HEK293 (cell line): ENCODE results near the gene PTTG1.

Experiments used
- CTCF ChIA-PET: fragments of 350-600 bp; formaldehyde crosslinking; extraction: SDS; loops from one replicate; lab custom pipeline; 2021; ENCODE audit warnings: antibody characterized with exemption; lab: Yijun Ruan, JAX
- POLR2A ChIA-PET: fragments of 300-600 bp; formaldehyde crosslinking; extraction: SDS; loops from one replicate; lab custom pipeline; 2020; ENCODE audit warnings: antibody characterized with exemption, inconsistent platforms; lab: Yijun Ruan, JAX
- H3K27ac ChIP-seq: fragments of 200-500 bp; sonication (Bioruptor generic); 2 replicates; pipeline ENCODE4 v1.5.1; 2014; ENCODE audit warnings: low read depth, low read length, control low read depth, inconsistent platforms; ENCODE audit errors: extremely low read depth
- H3K36me3 ChIP-seq, 2 experiments: fragments of 200-500 bp in 1 of 2; sonication (Bioruptor generic) in 1 of 2; 1 replicate in 1 of 2; 2 replicates in 1 of 2; pipeline ENCODE4 v1.5.1; 2014 to 2017; ENCODE audit warnings: inconsistent platforms in 2 of 2, low read length in 2 of 2; ENCODE audit not compliant: control insufficient read depth in 2 of 2, insufficient read depth in 1 of 2
- H3K4me1 ChIP-seq: fragments of 200-500 bp; sonication (Bioruptor generic); 2 replicates; pipeline ENCODE4 v1.5.1; 2014; ENCODE audit warnings: mild to moderate bottlenecking, low read length, inconsistent platforms; ENCODE audit not compliant: control insufficient read depth, insufficient read depth
- H3K4me3 ChIP-seq: 2 replicates; pipeline ENCODE4 v1.5.1; 2011; ENCODE audit warnings: low read depth, mild to moderate bottlenecking, control low read depth, low read length, moderate library complexity
- H3K9me3 ChIP-seq: fragments of 200-500 bp; sonication (Bioruptor generic); 2 replicates; pipeline ENCODE4 v1.5.1; 2014; ENCODE audit warnings: low read depth, low read length, inconsistent platforms; ENCODE audit not compliant: control insufficient read depth, insufficient read depth
- MZF1 ChIP-seq: fragments of 450-650 bp; formaldehyde crosslinking; IDR thresholded peaks from 2 replicates; pipeline ENCODE4 v1.5.1; 2017; ENCODE audit warnings: missing biosample characterization, missing genetic modification characterization, borderline replicate concordance
- OVOL3 ChIP-seq: fragments of 450-650 bp; formaldehyde crosslinking; IDR thresholded peaks from 2 replicates; pipeline ENCODE4 v1.5.1; 2016; ENCODE audit warnings: missing biosample characterization, missing genetic modification characterization
- RBAK ChIP-seq: fragments of 450-650 bp; formaldehyde crosslinking; IDR thresholded peaks from 2 replicates; pipeline ENCODE4 v1.5.1; 2016; ENCODE audit warnings: missing biosample characterization, missing genetic modification characterization
- SP3 ChIP-seq: fragments of 450-650 bp; formaldehyde crosslinking; IDR thresholded peaks from 2 replicates; pipeline ENCODE4 v1.5.1; 2016; ENCODE audit warnings: missing biosample characterization, missing genetic modification characterization
- WT1 ChIP-seq: fragments of 450-650 bp; formaldehyde crosslinking; IDR thresholded peaks from 2 replicates; pipeline ENCODE4 v1.5.1; 2016; ENCODE audit warnings: missing biosample characterization, missing genetic modification characterization
- ZBTB17 ChIP-seq: fragments of 450-650 bp; formaldehyde crosslinking; IDR thresholded peaks from 2 replicates; pipeline ENCODE4 v1.5.1; 2016; ENCODE audit warnings: missing biosample characterization, missing genetic modification characterization
- ZFHX2 ChIP-seq: fragments of 450-650 bp; formaldehyde crosslinking; conservative IDR thresholded peaks from 2 replicates; pipeline ENCODE4 v1.5.1; 2016; ENCODE audit warnings: missing biosample characterization, missing genetic modification characterization
- ZFP41 ChIP-seq: fragments of 450-650 bp; formaldehyde crosslinking; IDR thresholded peaks from 2 replicates; pipeline ENCODE4 v1.5.1; 2016; ENCODE audit warnings: missing biosample characterization, missing genetic modification characterization, borderline replicate concordance
- ZNF175 ChIP-seq: fragments of 450-650 bp; formaldehyde crosslinking; IDR thresholded peaks from 2 replicates; pipeline ENCODE4 v1.5.1; 2016; ENCODE audit warnings: missing biosample characterization, missing genetic modification characterization
- ZNF2 ChIP-seq: fragments of 450-650 bp; formaldehyde crosslinking; IDR thresholded peaks from 2 replicates; pipeline ENCODE4 v1.5.1; 2016; ENCODE audit warnings: missing biosample characterization, missing genetic modification characterization
- ZNF366 ChIP-seq: fragments of 450-650 bp; formaldehyde crosslinking; conservative IDR thresholded peaks from 2 replicates; pipeline ENCODE4 v1.5.1; 2016; ENCODE audit warnings: missing biosample characterization, missing genetic modification characterization
- ZNF610 ChIP-seq: fragments of 450-650 bp; formaldehyde crosslinking; IDR thresholded peaks from 2 replicates; pipeline ENCODE4 v1.5.1; 2016; ENCODE audit warnings: missing biosample characterization, missing genetic modification characterization, borderline replicate concordance
- ZNF623 ChIP-seq: fragments of 450-650 bp; formaldehyde crosslinking; IDR thresholded peaks from 2 replicates; pipeline ENCODE4 v1.5.1; 2016; ENCODE audit warnings: missing biosample characterization, missing genetic modification characterization
- ZNF658 ChIP-seq: fragments of 450-650 bp; formaldehyde crosslinking; IDR thresholded peaks from 2 replicates; pipeline ENCODE4; 2016; ENCODE audit warnings: missing biosample characterization, missing genetic modification characterization
- ZNF664 ChIP-seq: fragments of 450-650 bp; formaldehyde crosslinking; IDR thresholded peaks from 2 replicates; pipeline ENCODE4 v1.5.1; 2016; ENCODE audit warnings: missing biosample characterization, missing genetic modification characterization
- ZNF768 ChIP-seq: fragments of 450-650 bp; formaldehyde crosslinking; IDR thresholded peaks from 2 replicates; pipeline ENCODE4 v1.5.1; 2018; ENCODE audit warnings: missing biosample characterization, mild to moderate bottlenecking, missing genetic modification characterization
- TF ChIP-seq, protein P1 (sequence below): sonication (generic); formaldehyde crosslinking; IDR thresholded peaks from 2 replicates; pipeline ENCODE4 v1.8.1; 2022; ENCODE audit warnings: mild to moderate bottlenecking, moderate library complexity, missing genetic modification reagents
- TF ChIP-seq, protein P2 (sequence below): fragments of 450-650 bp; formaldehyde crosslinking; IDR thresholded peaks from 2 replicates; pipeline ENCODE4 v1.5.1; 2016; ENCODE audit warnings: missing biosample characterization, missing genetic modification characterization, borderline replicate concordance
- TF ChIP-seq, protein P3 (sequence below): fragments of 450-650 bp; formaldehyde crosslinking; conservative IDR thresholded peaks from 2 replicates; pipeline ENCODE4 v1.5.1; 2016; ENCODE audit warnings: low read depth, missing biosample characterization, missing genetic modification characterization
- TF ChIP-seq, protein P4 (sequence below): fragments of 450-650 bp; formaldehyde crosslinking; IDR thresholded peaks from 2 replicates; pipeline ENCODE4 v1.5.1; 2016; ENCODE audit warnings: missing biosample characterization, missing genetic modification characterization
- TF ChIP-seq, protein P5 (sequence below): fragments of 450-650 bp; formaldehyde crosslinking; IDR thresholded peaks from 2 replicates; pipeline ENCODE4 v1.5.1; 2017; ENCODE audit warnings: missing biosample characterization, missing genetic modification characterization
- TF ChIP-seq, protein P6 (sequence below): fragments of 450-650 bp; formaldehyde crosslinking; IDR thresholded peaks from 2 replicates; pipeline ENCODE4 v1.5.1; 2017; ENCODE audit warnings: missing biosample characterization, mild to moderate bottlenecking, missing genetic modification characterization, moderate library complexity

PTTG1 gene

DNA sequence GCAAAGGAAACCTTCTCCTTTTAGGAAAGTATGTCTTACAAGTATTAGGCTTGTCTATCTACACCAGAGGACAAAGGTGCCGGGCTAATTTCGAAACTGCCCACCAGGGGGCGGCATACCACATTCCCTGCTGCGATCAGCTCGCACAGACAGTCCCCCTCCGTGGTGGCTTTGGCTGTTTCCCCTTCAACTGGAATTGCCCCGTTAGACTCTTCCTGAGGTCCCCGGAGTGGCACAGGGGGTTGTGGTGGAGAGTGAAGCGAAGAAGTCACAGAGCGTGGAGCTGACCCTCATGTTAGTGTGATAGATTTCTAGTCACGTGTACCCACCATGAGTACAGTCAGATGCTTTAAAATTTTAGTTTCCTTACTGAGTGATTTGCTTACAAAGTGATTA lies 17.5 kb downstream of the PTTG1 start (continued):
- TF ChIP-seq ZNF658 (tag by site-specific recombination), result no peak
- TF ChIP-seq ZNF664 (tag by site-specific recombination), result no peak
- no peak for TF ChIP-seq ZFP41 (tag by site-specific recombination)
- TF ChIP-seq ZNF623, result no peak
- no peak for TF ChIP-seq ZNF2 (tag by site-specific recombination)
- no peak for TF ChIP-seq ZBTB17 (tag by site-specific recombination)
- TF ChIP-seq ZNF175 (tag by site-specific recombination), result no peak
- no peak for TF ChIP-seq ZFHX2 (tag by site-specific recombination)
- peak; percentile 90 for TF ChIP-seq MZF1 (tag by site-specific recombination)
- TF ChIP-seq, protein P1, sequence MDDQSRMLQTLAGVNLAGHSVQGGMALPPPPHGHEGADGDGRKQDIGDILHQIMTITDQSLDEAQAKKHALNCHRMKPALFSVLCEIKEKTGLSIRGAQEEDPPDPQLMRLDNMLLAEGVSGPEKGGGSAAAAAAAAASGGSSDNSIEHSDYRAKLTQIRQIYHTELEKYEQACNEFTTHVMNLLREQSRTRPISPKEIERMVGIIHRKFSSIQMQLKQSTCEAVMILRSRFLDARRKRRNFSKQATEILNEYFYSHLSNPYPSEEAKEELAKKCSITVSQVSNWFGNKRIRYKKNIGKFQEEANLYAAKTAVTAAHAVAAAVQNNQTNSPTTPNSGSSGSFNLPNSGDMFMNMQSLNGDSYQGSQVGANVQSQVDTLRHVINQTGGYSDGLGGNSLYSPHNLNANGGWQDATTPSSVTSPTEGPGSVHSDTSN (CRISPR knock-in tag), result 0 out of 2 replicates have a peak, but pooled peaks have one; percentile 5
- no peak for TF ChIP-seq ZNF366 (tag by site-specific recombination)
- TF ChIP-seq, protein P2, sequence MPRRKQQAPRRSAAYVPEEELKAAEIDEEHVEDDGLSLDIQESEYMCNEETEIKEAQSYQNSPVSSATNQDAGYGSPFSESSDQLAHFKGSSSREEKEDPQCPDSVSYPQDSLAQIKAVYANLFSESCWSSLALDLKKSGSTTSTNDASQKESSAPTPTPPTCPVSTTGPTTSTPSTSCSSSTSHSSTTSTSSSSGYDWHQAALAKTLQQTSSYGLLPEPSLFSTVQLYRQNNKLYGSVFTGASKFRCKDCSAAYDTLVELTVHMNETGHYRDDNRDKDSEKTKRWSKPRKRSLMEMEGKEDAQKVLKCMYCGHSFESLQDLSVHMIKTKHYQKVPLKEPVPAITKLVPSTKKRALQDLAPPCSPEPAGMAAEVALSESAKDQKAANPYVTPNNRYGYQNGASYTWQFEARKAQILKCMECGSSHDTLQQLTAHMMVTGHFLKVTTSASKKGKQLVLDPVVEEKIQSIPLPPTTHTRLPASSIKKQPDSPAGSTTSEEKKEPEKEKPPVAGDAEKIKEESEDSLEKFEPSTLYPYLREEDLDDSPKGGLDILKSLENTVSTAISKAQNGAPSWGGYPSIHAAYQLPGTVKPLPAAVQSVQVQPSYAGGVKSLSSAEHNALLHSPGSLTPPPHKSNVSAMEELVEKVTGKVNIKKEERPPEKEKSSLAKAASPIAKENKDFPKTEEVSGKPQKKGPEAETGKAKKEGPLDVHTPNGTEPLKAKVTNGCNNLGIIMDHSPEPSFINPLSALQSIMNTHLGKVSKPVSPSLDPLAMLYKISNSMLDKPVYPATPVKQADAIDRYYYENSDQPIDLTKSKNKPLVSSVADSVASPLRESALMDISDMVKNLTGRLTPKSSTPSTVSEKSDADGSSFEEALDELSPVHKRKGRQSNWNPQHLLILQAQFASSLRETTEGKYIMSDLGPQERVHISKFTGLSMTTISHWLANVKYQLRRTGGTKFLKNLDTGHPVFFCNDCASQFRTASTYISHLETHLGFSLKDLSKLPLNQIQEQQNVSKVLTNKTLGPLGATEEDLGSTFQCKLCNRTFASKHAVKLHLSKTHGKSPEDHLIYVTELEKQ (tag by site-specific recombination), result no peak
- TF ChIP-seq, protein P3, sequence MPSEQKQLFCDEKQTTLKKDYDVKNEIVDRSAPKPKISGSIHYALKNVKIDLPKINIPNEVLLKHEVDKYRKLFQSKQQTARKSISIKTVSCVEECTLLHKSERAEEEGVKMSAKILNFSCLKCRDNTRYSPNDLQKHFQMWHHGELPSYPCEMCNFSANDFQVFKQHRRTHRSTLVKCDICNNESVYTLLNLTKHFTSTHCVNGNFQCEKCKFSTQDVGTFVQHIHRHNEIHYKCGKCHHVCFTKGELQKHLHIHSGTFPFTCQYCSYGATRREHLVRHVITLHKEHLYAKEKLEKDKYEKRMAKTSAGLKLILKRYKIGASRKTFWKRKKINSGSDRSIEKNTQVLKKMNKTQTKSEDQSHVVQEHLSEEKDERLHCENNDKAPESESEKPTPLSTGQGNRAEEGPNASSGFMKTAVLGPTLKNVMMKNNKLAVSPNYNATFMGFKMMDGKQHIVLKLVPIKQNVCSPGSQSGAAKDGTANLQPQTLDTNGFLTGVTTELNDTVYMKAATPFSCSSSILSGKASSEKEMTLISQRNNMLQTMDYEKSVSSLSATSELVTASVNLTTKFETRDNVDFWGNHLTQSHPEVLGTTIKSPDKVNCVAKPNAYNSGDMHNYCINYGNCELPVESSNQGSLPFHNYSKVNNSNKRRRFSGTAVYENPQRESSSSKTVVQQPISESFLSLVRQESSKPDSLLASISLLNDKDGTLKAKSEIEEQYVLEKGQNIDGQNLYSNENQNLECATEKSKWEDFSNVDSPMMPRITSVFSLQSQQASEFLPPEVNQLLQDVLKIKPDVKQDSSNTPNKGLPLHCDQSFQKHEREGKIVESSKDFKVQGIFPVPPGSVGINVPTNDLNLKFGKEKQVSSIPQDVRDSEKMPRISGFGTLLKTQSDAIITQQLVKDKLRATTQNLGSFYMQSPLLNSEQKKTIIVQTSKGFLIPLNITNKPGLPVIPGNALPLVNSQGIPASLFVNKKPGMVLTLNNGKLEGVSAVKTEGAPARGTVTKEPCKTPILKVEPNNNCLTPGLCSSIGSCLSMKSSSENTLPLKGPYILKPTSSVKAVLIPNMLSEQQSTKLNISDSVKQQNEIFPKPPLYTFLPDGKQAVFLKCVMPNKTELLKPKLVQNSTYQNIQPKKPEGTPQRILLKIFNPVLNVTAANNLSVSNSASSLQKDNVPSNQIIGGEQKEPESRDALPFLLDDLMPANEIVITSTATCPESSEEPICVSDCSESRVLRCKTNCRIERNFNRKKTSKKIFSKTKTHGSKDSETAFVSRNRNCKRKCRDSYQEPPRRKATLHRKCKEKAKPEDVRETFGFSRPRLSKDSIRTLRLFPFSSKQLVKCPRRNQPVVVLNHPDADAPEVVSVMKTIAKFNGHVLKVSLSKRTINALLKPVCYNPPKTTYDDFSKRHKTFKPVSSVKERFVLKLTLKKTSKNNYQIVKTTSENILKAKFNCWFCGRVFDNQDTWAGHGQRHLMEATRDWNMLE, result no peak
- TF ChIP-seq OVOL3 (tag by site-specific recombination), result no peak
- TF ChIP-seq, protein P4, sequence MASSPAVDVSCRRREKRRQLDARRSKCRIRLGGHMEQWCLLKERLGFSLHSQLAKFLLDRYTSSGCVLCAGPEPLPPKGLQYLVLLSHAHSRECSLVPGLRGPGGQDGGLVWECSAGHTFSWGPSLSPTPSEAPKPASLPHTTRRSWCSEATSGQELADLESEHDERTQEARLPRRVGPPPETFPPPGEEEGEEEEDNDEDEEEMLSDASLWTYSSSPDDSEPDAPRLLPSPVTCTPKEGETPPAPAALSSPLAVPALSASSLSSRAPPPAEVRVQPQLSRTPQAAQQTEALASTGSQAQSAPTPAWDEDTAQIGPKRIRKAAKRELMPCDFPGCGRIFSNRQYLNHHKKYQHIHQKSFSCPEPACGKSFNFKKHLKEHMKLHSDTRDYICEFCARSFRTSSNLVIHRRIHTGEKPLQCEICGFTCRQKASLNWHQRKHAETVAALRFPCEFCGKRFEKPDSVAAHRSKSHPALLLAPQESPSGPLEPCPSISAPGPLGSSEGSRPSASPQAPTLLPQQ (tag by site-specific recombination), result peak; percentile 37; the same call in 1 of the 2 replicates

DNA sequence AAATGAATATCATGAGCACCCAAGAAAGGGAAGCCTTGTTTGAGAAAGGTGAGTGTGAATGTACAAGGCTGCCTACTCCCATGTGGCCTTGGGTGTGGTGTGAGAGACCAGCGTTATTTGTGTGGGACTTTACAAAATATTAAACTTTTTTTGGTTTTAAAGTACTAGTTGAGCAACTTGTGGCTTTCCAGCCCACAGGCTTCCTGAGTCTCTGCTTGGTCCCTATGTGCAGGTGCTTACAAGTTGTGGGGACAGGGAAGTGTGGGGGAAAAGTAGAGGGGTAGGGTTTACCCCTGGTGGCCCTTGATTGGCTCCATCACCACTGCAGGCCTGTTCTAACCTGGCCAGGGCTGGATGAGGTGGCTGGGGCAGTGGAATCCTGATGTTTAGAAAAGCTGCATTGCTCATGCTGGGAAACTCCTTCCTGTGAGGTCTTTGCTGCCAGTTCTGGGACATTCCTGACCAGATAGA lies 19.7 kb downstream of the PTTG1 start:
- POLR2A ChIA-PET, result no interaction called here
- Histone ChIP-seq H3K4me3 (no peak overlapping the region), H3K4me1 (no peaks in the 10 kb centered on the region), H3K36me3 (no peaks in the 10 kb centered on the region), H3K9me3 (no peaks in the 10 kb centered on the region), H3K27ac (no peak overlapping the region)
- CTCF ChIA-PET, result interaction anchor here (0.6 to 4.1 kb wide), 8 partner anchors 12 to 1400 kb away, joined by 3 to 29 read pairs (median 4); no protein-coding TSS in a partner anchor
- TF ChIP-seq, protein P5, sequence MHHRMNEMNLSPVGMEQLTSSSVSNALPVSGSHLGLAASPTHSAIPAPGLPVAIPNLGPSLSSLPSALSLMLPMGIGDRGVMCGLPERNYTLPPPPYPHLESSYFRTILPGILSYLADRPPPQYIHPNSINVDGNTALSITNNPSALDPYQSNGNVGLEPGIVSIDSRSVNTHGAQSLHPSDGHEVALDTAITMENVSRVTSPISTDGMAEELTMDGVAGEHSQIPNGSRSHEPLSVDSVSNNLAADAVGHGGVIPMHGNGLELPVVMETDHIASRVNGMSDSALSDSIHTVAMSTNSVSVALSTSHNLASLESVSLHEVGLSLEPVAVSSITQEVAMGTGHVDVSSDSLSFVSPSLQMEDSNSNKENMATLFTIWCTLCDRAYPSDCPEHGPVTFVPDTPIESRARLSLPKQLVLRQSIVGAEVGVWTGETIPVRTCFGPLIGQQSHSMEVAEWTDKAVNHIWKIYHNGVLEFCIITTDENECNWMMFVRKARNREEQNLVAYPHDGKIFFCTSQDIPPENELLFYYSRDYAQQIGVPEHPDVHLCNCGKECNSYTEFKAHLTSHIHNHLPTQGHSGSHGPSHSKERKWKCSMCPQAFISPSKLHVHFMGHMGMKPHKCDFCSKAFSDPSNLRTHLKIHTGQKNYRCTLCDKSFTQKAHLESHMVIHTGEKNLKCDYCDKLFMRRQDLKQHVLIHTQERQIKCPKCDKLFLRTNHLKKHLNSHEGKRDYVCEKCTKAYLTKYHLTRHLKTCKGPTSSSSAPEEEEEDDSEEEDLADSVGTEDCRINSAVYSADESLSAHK (tag by site-specific recombination), result no peak
- no peak for TF ChIP-seq WT1 (tag by site-specific recombination)
- TF ChIP-seq, protein P6, sequence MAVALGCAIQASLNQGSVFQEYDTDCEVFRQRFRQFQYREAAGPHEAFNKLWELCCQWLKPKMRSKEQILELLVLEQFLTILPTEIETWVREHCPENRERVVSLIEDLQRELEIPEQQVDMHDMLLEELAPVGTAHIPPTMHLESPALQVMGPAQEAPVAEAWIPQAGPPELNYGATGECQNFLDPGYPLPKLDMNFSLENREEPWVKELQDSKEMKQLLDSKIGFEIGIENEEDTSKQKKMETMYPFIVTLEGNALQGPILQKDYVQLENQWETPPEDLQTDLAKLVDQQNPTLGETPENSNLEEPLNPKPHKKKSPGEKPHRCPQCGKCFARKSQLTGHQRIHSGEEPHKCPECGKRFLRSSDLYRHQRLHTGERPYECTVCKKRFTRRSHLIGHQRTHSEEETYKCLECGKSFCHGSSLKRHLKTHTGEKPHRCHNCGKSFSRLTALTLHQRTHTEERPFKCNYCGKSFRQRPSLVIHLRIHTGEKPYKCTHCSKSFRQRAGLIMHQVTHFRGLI (tag by site-specific recombination), result no peak
- no peak for TF ChIP-seq ZNF610 (tag by site-specific recombination)
- no peak for TF ChIP-seq ZNF768 (tag by site-specific recombination)
- TF ChIP-seq SP3, result no peak
- TF ChIP-seq RBAK (tag by site-specific recombination), result no peak
